AG04449 (cell line): ENCODE data around the gene OXER1.

Source experiments
- CTCF ChIA-PET: fragments of 350-600 bp; formaldehyde crosslinking; extraction: SDS; loops from one replicate; lab custom pipeline; 2021; ENCODE audit warnings: antibody characterized with exemption; lab: Yijun Ruan, JAX
- POLR2A ChIA-PET: fragments of 400-600, 350-600 bp; formaldehyde crosslinking; extraction: SDS; loops from one replicate; lab custom pipeline; 2020; ENCODE audit warnings: antibody characterized with exemption, inconsistent platforms; lab: Yijun Ruan, JAX
- DNase-seq: peaks from one replicate; pipeline ENCODE4 v3.0.0-alpha.2; 2010; ENCODE audit warnings: low read depth, low spot score
- H3K4me3 ChIP-seq: 2 replicates; pipeline ENCODE4 v1.5.1; 2011; ENCODE audit warnings: low read depth, mild to moderate bottlenecking, control low read depth, low read length
- TF ChIP-seq, protein P1 (sequence below): IDR thresholded peaks from one replicate; pipeline ENCODE4 v1.5.1; 2011; ENCODE audit warnings: mild to moderate bottlenecking, moderate library complexity, low read length, control low read depth, inconsistent platforms; ENCODE audit not compliant: insufficient read depth; ENCODE audit errors: missing control alignments

Gene OXER1

DNA sequence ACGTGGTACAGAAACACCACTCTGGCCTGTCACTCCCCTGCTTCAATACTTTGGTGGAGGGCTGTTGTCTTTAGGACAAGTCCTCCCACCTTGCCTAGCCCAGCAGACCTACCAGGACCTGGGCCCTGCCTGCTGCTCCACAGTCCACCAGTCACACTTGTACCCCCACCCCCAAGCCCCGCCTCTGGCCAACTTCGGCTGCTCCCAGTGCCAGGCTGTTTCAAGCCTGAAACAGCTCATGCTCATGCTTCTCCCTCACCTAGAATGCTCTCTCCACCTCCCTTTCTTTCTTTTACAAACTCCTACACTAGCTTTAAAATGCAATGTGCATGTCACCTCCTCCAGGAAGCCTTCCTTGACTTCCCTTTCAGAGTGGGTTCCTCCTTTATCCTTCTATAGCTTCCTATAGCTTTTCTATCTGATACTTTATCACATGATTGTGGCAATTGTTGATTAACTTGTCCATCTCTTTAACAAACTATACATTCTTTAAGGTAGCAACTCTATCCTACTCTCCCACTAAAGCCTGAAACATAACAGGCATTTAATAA, 4.8 kb upstream of the OXER1 start:
- no peak for DNase-seq
- POLR2A ChIA-PET = no interaction called here
- TF ChIP-seq, protein P1, sequence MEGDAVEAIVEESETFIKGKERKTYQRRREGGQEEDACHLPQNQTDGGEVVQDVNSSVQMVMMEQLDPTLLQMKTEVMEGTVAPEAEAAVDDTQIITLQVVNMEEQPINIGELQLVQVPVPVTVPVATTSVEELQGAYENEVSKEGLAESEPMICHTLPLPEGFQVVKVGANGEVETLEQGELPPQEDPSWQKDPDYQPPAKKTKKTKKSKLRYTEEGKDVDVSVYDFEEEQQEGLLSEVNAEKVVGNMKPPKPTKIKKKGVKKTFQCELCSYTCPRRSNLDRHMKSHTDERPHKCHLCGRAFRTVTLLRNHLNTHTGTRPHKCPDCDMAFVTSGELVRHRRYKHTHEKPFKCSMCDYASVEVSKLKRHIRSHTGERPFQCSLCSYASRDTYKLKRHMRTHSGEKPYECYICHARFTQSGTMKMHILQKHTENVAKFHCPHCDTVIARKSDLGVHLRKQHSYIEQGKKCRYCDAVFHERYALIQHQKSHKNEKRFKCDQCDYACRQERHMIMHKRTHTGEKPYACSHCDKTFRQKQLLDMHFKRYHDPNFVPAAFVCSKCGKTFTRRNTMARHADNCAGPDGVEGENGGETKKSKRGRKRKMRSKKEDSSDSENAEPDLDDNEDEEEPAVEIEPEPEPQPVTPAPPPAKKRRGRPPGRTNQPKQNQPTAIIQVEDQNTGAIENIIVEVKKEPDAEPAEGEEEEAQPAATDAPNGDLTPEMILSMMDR = no peak
- no peak overlapping the region for H3K4me3 ChIP-seq
- CTCF ChIA-PET = interaction anchor here (1.0 to 1.2 kb wide), 2 partner anchors 27 to 41 kb away, joined by 3 read pairs; no protein-coding TSS in a partner anchor

DNA sequence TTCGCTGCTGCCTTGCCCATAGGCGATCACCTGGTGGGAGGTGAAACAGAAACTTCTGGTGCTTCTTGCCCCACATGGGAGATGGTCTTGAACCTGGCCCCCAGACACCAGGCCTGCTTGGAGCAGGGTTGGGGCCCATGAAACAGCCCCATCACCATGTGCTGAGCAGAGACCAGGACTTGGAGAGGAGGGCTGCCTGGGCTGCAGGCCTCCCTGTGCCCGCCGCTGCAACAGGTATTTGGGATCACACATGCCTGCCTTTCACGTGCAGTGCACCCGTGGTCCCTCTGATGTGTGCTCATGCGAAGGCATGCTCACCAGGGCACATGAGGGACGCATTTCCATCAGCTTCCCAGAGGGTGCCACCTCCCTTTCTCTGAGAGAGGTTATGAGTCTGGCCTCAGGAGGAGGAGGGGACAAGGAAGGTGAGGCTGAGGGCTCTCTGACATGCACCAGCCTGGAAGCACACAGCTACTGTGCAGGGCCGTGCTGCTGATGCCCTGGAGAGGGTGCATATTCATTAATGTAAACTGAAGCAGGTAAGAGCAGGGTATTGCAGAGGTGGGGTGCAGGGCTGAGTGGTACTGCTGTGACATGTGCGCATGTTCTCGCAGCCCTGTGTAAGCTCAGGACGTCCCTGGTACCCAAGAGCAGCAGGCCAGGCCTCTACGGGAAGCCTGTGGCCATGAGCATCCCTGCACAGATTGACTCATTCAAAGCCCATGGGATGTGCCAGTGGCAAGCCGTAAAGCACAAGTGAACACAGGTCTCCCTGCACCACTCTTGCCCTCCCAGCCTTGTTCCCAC, 4.2 kb upstream of the OXER1 start:
- no peak for DNase-seq
- POLR2A ChIA-PET = no interaction called here
- TF ChIP-seq, protein P1 = no peak
- no peak overlapping the region for H3K4me3 ChIP-seq
- CTCF ChIA-PET = interaction anchor here (1.0 kb wide), 1 partner anchor 40 kb away, joined by 3 read pairs; no protein-coding TSS in a partner anchor

- ChIA-PET CTCF (interaction anchor here (0.6 kb wide), 1 partner anchor 257 kb away, joined by 4 read pairs; no protein-coding TSS in a partner anchor), POLR2A (no interaction called here)
- H3K4me3 ChIP-seq = no peak overlapping the region
- DNase-seq = no peak
- TF ChIP-seq, protein P1 = no peak
These were observed 3.4 kb upstream of the OXER1 start for GRCh38 chr2:42767080-42767898.

- POLR2A ChIA-PET = no interaction called here
- TF ChIP-seq, protein P1 = no peak
- CTCF ChIA-PET = no interaction called here
- H3K4me3 ChIP-seq = no peak overlapping the region
- no peak for DNase-seq
These were observed 1.8 kb upstream of the OXER1 start for GRCh38 chr2:42765686-42766085.

GRCh38 chr2:42764901-42765300, 966 bp upstream of the OXER1 start:
- TF ChIP-seq, protein P1 = no peak
- CTCF ChIA-PET = no interaction called here
- POLR2A ChIA-PET = no interaction called here
- no peak for DNase-seq
- H3K4me3 ChIP-seq = no peak overlapping the region
